Neural progenitor cell (in vitro differentiated cells): ENCODE results near the gene ADD3.

Source experiments
- CTCF ChIP-seq: fragments of 200-600 bp; sonication (generic); IDR thresholded peaks from 2 replicates; pipeline ENCODE4 v1.5.1; 2017; ENCODE audit warnings: antibody characterized with exemption, mild to moderate bottlenecking
- EZH2 ChIP-seq: fragments of 200-600 bp; sonication (generic); IDR thresholded peaks from 2 replicates; pipeline ENCODE4 v1.6.1; 2017; ENCODE audit warnings: antibody characterized with exemption, mild to moderate bottlenecking, moderate library complexity

GRCh38 chr10:110160522-110160921, 152.7 kb downstream of the ADD3 start:
- no peak for TF ChIP-seq CTCF
- no peak for TF ChIP-seq EZH2
